AG09309 (cell line): ENCODE measurements around the gene IFT43.

Experiments
- DNase-seq: peaks from one replicate; pipeline ENCODE4 v3.0.0-alpha.2; 2010; ENCODE audit warnings: low read depth
- H3K4me3 ChIP-seq: 2 replicates; pipeline ENCODE4 v1.5.1; 2011; ENCODE audit warnings: mild to moderate bottlenecking, low read depth, low read length, moderate library complexity; ENCODE audit not compliant: control insufficient read depth
- CTCF ChIP-seq: IDR thresholded peaks from 2 replicates; pipeline ENCODE4 v1.5.1; 2011; ENCODE audit warnings: mild to moderate bottlenecking, low read depth, low read length, inconsistent platforms; ENCODE audit not compliant: insufficient read depth, control insufficient read depth; ENCODE audit errors: missing control alignments

IFT43 gene

GRCh38 chr14:76089575-76089974, 104.0 kb downstream of the IFT43 start:
- no peak for DNase-seq
- no peak overlapping the region for H3K4me3 ChIP-seq
- no peak for TF ChIP-seq CTCF

GRCh38 chr14:76090616-76091391, 105.2 kb downstream of the IFT43 start:
- DNase-seq, result peak; percentile 8
- H3K4me3 ChIP-seq, result no peak overlapping the region
- TF ChIP-seq CTCF, result peak; percentile 31

- DNase-seq, result no peak
- TF ChIP-seq CTCF, result no peak
- no peak overlapping the region for H3K4me3 ChIP-seq
These were observed 107.5 kb downstream of the IFT43 start for GRCh38 chr14:76093077-76093476.

GRCh38 chr14:76096257-76096656, 110.7 kb downstream of the IFT43 start:
- no peak for DNase-seq
- no peak overlapping the region for H3K4me3 ChIP-seq

GRCh38 chr14:76097547-76097946, 112.0 kb downstream of the IFT43 start:
- no peak for TF ChIP-seq CTCF
- DNase-seq, result no peak
- H3K4me3 ChIP-seq, result no peak overlapping the region

More at GRCh38 chr14:76096257-76096656, 110.7 kb downstream of the IFT43 start:
- TF ChIP-seq CTCF, result no peak

- no peak for DNase-seq
- no peak for TF ChIP-seq CTCF
These were observed 112.5 kb downstream of the IFT43 start for GRCh38 chr14:76098047-76098446.

More at GRCh38 chr14:76098047-76098446, 112.5 kb downstream of the IFT43 start:
- no peak overlapping the region for H3K4me3 ChIP-seq
